ELF-1 (cell line): ENCODE measurements around the gene SPHK2.
"Not testable (repeated sequence)": the region's sequence is repeated elsewhere in the genome, so short reads cannot be mapped to it uniquely, and the experiment has no call there.

Source experiments
- DNase-seq: peaks from one replicate; pipeline ENCODE4 v3.0.0-alpha.2; 2016; ENCODE audit warnings: low read depth, low spot score

SPHK2 gene

DNA sequence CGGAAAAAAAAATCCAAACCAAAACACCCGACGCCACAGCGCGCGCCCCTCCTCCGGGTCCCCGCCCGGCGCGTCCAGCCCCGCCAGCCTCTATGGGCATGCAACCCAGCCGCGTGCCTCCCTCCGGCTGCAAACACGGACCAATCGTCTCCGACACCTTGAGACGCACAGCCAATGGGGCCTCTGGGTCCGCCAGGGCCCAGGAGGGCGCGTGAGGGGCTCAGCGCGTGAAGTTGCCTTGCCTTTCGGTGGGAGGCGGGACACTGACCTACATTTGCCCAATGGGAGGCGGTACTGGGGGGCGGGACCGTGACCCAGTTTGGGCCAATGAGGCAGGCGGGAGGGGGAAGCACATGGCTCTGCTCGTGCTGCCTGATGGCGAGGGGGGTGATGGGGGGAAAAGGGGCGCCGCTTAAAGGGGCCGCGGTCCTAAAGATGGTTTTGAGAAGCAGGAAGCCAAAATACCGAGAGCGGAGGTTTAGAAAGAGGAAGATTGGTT, 18.2 kb downstream of the SPHK2 start:
- peak; percentile 99 for DNase-seq

DNA sequence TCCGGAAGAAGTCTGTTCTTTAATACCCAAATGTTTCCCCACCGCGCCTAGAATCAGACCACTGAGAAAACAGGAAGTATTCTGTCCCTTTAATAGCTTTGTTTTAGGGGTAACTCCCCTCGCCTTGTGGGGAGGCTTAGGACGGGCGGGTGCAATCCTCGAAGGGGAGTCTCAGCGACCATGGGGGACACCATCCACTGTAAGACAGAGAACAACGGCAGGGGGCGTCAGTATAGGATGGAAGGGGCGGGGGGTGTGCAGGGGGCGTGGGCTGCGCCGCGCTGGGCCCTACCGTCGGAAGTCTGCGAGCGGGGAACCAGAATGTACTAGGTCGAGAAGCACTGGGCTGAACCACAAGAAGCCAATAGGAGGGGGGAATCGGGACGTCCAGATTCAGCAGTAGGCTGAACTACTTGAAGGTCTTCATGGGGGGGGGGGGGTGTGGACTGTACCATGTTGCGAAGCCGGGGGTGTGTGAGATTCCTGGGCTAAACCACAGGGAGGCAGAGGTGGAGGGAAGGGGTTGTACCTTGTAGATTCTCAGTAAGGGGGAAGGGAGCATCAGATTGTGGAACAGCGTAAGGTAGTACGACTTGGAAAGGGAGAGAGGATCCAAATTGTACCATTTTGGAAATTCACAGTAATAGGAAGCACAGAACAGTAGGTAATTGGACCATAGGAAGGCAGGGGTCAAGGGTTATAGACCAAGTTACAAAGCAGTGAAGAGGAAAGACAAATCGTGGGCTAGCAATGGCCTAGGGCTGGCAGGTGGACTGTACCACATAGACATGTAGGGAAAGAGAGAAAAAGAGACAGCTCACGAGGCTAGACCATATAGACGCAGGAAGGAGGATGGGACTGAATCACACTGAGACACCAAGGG, 18.9 kb downstream of the SPHK2 start:
- DNase-seq: peak; percentile 95

DNA sequence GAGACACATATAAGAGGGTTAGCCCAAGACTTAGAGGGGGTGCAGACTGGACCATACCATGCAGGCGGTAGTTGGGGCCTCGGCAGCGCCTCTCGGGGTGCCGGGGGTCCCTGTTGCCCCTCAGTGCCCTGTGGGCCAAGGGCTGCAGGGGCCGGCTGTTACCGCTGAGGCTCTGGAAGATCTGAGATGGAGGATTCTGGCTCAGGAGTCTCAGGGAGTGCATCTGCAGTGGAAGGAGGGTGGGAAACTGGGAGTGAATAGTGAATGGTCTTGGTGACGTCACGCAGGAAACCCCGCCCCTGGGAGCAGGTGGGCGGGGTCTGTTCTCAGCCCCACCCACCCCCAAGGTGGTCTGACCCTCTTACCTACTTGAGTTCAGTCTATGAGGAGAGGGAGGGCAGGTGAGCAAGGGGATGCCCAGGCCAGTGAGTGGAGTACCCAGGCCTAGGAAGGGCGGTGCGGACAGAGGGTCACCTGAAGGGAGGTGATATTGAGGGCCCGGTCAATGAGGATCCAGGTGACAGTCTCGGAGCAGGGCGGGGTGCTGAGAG, 19.6 kb downstream of the SPHK2 start:
- peak; percentile 95 for DNase-seq

- DNase-seq: peak; percentile 41
Observed at GRCh38 chr19:48639483-48640375, 20.4 kb downstream of the SPHK2 start.

GRCh38 chr19:48641850-48642249, 22.5 kb downstream of the SPHK2 start:
- no peak for DNase-seq

GRCh38 chr19:48642862-48643261, 23.6 kb downstream of the SPHK2 start:
- DNase-seq: no peak

- no peak for DNase-seq
Observed at GRCh38 chr19:48644355-48644754, 25.0 kb downstream of the SPHK2 start.

DNA sequence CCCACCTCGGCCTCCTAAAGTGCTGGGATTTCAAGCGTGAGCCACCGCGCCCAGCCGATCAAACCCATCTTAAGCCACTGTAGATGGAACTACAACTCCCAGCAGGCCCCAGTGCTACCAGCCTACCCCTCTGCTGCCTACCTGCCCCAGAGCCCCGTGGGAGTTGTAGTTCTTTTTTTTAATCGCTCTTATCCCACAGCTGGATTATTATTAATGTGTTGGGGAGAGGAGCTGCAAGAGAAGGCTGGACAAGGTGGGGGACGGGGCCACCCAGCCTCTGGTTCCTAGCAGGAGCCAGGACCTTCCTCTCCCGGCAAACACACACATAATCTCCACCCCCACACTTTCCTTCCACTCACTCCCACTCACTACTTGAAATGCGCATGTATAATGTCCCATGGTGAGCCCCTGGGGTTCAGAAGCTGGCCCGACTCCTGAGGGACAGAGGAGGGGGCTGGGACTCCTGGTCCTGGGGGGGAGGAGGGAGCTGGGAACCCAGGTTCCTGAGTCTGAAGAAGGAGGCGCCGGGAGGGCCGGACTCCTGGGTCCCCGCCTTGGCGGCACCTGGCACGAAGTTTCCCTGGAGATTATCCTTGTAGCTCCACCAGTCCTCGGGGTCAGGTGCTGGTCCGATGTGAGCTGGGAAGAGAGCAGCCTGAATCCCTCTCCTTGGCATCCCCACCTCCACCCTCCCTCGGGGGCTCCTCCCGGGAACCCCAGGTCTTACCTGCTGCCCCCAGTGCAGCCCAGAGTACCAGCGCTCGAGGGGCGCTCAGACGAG, 25.7 kb downstream of the SPHK2 start:
- DNase-seq: peak; percentile 85

GRCh38 chr19:48645620-48646000, 26.3 kb downstream of the SPHK2 start:
- peak; percentile 73 for DNase-seq

- peak; percentile 90 for DNase-seq
Observed at GRCh38 chr19:48646001-48646721, 26.9 kb downstream of the SPHK2 start, which contains the start of gene CA11. Gene CA11 (minus strand): TSS chr19:48646187. CDS start chr19:48645632, 555 bp downstream.

- no peak for DNase-seq
Observed at GRCh38 chr19:48646722-48647216, 27.5 kb downstream of the SPHK2 start.

DNA sequence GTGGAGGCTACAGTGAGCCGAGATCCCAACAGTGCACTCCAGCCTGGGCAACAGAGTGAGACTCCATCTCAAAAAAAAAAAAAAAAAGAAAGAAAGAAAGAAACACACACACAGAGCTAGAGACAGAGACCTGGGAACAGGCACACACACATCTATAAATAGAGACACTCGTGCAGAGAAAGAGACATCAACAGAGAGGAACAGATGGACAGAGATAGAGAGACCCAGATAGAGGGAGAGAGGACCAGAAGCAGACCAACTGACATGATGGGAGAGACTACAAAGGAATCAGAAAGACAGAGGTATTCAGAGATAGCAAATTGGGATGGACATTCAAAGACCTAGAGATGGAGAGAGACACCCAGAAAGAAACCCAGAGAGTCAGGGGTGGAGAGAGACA, 28.8 kb downstream of the SPHK2 start:
- DNase-seq: no peak

DNA sequence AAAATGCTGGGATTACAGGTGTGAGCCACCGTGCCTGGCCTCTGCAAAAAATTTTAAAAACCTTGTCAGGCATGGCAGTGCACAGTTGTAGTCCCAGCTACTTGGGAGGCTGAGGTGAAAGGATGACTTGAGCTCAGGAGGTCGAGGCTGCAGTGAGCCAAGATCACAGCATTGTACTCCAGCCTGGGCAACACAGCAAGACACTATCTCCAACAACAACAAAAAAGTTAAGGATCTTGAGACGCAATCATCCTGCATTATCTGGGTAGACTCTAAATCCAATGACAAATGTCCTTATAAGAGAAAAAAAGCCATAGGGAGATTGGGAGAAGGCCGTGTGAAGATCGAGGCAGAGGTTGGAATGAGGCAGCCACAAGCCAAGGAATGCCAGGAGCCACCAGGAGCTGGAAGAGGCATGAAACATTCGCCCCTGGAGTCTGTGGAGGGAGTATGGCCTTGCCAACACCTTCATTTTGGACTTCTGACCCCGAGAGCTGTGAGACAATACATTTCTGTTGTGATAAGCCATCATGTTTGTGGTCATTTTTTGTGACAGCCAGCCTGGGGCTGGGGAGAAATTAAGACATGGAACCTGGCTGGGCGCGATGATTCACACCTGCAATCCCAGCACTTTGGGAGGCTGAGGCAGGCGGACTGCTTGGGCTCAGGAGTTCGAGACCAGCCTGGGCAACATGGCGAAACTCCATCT, 31.8 kb downstream of the SPHK2 start:
- no peak for DNase-seq

DNA sequence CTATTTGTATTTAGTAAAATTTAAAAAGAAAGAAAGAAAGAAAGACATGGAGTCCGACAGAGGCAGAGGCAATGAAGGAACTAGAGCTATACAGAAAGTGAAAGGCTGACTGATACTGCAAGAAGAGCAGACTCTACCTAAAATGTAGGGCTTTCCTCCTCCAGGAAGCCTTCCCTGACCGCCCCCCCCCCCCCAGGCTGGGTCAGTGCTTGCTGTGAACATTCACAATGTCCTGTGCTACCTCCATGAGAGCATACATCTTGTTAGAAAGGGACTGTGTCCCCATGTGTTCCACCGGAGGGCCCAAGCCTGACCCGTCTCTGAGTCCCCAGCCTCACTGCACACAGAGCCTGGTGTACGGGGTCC, 32.4 kb downstream of the SPHK2 start:
- no peak for DNase-seq

GRCh38 chr19:48654299-48655059, 35.2 kb downstream of the SPHK2 start:
- DNase-seq: no peak

DNA sequence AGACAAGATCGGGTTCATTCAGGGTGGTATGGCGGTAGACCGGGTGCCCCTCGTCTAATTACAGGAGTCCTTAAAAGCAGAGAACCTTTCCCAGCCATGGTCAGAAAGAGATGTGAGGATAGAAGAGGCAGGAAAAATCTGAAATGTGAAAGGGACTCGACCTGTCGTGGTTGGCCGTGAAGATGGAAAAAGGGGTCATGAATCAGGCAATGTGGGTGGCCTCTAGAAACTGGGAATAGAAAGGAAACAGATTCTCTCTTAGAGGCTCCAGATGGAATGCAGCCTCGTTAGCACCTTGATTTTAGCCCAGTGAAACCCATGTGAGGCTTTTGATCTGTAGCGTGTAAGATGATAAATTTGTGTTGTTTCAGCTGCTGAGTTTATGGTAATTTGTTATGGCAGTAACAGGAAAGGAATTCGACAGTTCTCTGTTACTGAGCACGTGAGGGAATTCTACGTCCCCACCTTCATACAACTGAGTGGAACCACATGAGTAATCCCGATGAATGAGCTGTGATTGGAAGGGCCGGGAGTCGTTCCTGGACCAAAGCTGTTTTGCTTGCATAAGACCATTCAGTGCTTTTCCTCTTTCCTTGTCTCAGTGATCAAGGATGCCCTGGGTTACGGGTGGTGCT, 37.7 kb downstream of the SPHK2 start:
- DNase-seq: no peak

GRCh38 chr19:48657828-48658227, 38.5 kb downstream of the SPHK2 start:
- not testable (repeated sequence) for DNase-seq

- no peak for DNase-seq
Observed at GRCh38 chr19:48658483-48658882, 39.2 kb downstream of the SPHK2 start.
